Liver (tissue), 9 donors: ENCODE results near the gene DLST. TPM values are rescaled to one million over a fixed set of nuclear protein-coding genes. Genes with fewer than 3 reads are reported as not detected.
A peak's percentile ranks its signal among the peaks of the same experiment; 100 is the strongest.

Experiments used
- DNase-seq: peaks from one replicate; pipeline ENCODE4 v3.0.0-alpha.2; 2017; ENCODE audit warnings: low spot score
- H3K27ac ChIP-seq, 2 donors: one replicate each; pipeline ENCODE4 v1.7.0; 2013; ENCODE audit warnings: inconsistent platforms in 2 of 2, low read length in 2 of 2, control low read depth in 1 of 2, low read depth in 1 of 2, mild to moderate bottlenecking in 1 of 2
- H3K27me3 ChIP-seq, 4 donors: one replicate each; pipeline versions ENCODE4 v1.6.1 to v1.7.0; 2013; ENCODE audit warnings: low read length in 3 of 4, inconsistent platforms in 1 of 4, mild to moderate bottlenecking in 1 of 4, moderate library complexity in 1 of 4; ENCODE audit not compliant: control insufficient read depth in 4 of 4, insufficient read depth in 4 of 4
- H3K36me3 ChIP-seq, 4 donors: one replicate each; pipeline versions ENCODE4 v1.6.1 to v1.7.0; 2013; ENCODE audit warnings: low read length in 3 of 4, mild to moderate bottlenecking in 3 of 4, low read depth in 1 of 4, moderate library complexity in 1 of 4; ENCODE audit not compliant: control insufficient read depth in 4 of 4, insufficient read depth in 3 of 4
- H3K4me1 ChIP-seq, 4 donors: one replicate each; pipeline versions ENCODE4 v1.6.1 to v1.7.0; 2013; ENCODE audit warnings: low read length in 3 of 4, mild to moderate bottlenecking in 3 of 4, moderate library complexity in 1 of 4; ENCODE audit not compliant: control insufficient read depth in 4 of 4, insufficient read depth in 4 of 4
- H3K4me3 ChIP-seq, 3 donors: one replicate each; pipeline versions ENCODE4 v1.6.1 to v1.7.0; 2013; ENCODE audit warnings: low read length in 3 of 3, control low read depth in 1 of 3, low read depth in 1 of 3, mild to moderate bottlenecking in 1 of 3
- H3K9ac ChIP-seq, 2 donors: one replicate each; pipeline ENCODE4 v1.7.0; 2013; ENCODE audit warnings: low read length in 2 of 2, mild to moderate bottlenecking in 2 of 2, moderate library complexity in 2 of 2, control low read depth in 1 of 2, low read depth in 1 of 2
- H3K9me3 ChIP-seq, 4 donors: one replicate each; pipeline versions ENCODE4 v1.6.1 to v1.7.0; 2013; ENCODE audit warnings: low read length in 3 of 4; ENCODE audit not compliant: control insufficient read depth in 4 of 4
- ATF3 ChIP-seq: IDR thresholded peaks from 2 replicates; pipeline ENCODE4 v1.6.1; 2016; ENCODE audit warnings: antibody characterized with exemption
- CTCF ChIP-seq: fragments of 150-350 bp; IDR thresholded peaks from 2 replicates; pipeline ENCODE4 v1.5.1; 2017; ENCODE audit warnings: improper control_type of control experiment, low read depth, low read length; ENCODE audit not compliant: missing input control
- FOXA2 ChIP-seq: IDR thresholded peaks from 2 replicates; pipeline ENCODE4 v1.6.1; 2016; ENCODE audit warnings: antibody characterized with exemption
- HNF4A ChIP-seq, 2 donors: conservative IDR thresholded peaks; 2 replicates each; pipeline ENCODE4 v1.6.1; 2016; ENCODE audit warnings: antibody characterized with exemption in 2 of 2, mild to moderate bottlenecking in 2 of 2
- HNF4G ChIP-seq: IDR thresholded peaks from 2 replicates; pipeline ENCODE4 v1.6.1; 2016; ENCODE audit warnings: antibody characterized with exemption
- MAX ChIP-seq: IDR thresholded peaks from 2 replicates; pipeline ENCODE4 v1.6.1; 2016; ENCODE audit warnings: antibody characterized with exemption
- RAD21 ChIP-seq, 2 donors: IDR thresholded peaks; 2 replicates each; pipeline ENCODE4 v1.6.1; 2016; ENCODE audit warnings: antibody characterized with exemption in 2 of 2, mild to moderate bottlenecking in 2 of 2
- SP1 ChIP-seq: IDR thresholded peaks from 2 replicates; pipeline ENCODE4 v1.6.1; 2018; ENCODE audit warnings: antibody characterized with exemption, mild to moderate bottlenecking
- YY1 ChIP-seq: IDR thresholded peaks from 2 replicates; pipeline ENCODE4 v1.6.1; 2016; ENCODE audit warnings: antibody characterized with exemption, mild to moderate bottlenecking
- WGBS: extraction: QIAGEN DNeasy Blood & Tissue Kit; methylation state at CpG from one replicate; pipeline ENCODE4 v1.1.7; 2013; 5-methylcytosine and 5-hydroxymethylcytosine counted together
- polyA plus RNA-seq, 2 donors: library from polyadenylated mRNA; stranded (reverse) in 1 of 2; unstranded in 1 of 2; fragments of 200-250 nt in 1 of 2; fragments of >200 nt in 1 of 2; fragmentation: Nextera tagmentation in 1 of 2; extraction: Ambion mirVana in 1 of 2; gene quantifications; one replicate each; pipeline versions ENCODE4 v1.2.1 to v1.2.3, GENCODE V29; 2013 to 2015
- total RNA-seq, 2 donors: library from RNA; depleted of rRNA; stranded (reverse); fragments of >200 nt; gene quantifications; one replicate each; pipeline ENCODE4 v1.2.3, GENCODE V29; 2014
- TF ChIP-seq, protein P1 (sequence below): IDR thresholded peaks from 2 replicates; pipeline ENCODE4 v1.6.1; 2016; ENCODE audit warnings: antibody characterized with exemption, mild to moderate bottlenecking
- donor health status: healthy.
- donor health status: healthy.
- donor health status: healthy.
- donor health status: healthy.
- donor health status: healthy.

DLST gene
- total and polyA plus RNA-seq, 4 donors: 10.7 to 69.3 (median 49.5) TPM

- TF ChIP-seq CTCF (no peak), FOXA2 (no peak), RAD21 (IDR thresholded peaks at IDR 0.05) (no peak), SP1 (no peak), HNF4G (no peak), HNF4A (conservative IDR thresholded peaks at IDR 0.05) (no peak), ATF3 (no peak)
Observed at GRCh38 chr14:74864198-74864597, 17.5 kb upstream of the DLST start (continued).

- H3K9me3 ChIP-seq: no peaks in the 10 kb centered on the region
- no peak overlapping the region for H3K4me3 ChIP-seq
- H3K36me3 ChIP-seq: no peaks in the 10 kb centered on the region
- H3K27me3 ChIP-seq: no peaks in the 10 kb centered on the region
- H3K4me1 ChIP-seq: no peaks in the 10 kb centered on the region
- no peak overlapping the region for H3K27ac ChIP-seq
- H3K9ac ChIP-seq: no peak overlapping the region
- TF ChIP-seq YY1 (no peak), MAX (no peak)
- 93% methylated on average over 5 of the region's 5 CpGs for WGBS
- DNase-seq: no peak
Observed at GRCh38 chr14:74865156-74865555, 16.6 kb upstream of the DLST start.

- no peaks in the 10 kb centered on the region for H3K9me3 ChIP-seq
- DNase-seq: peak; percentile 12
- no peaks in the 10 kb centered on the region for H3K36me3 ChIP-seq
- no peak overlapping the region for H3K9ac ChIP-seq
- WGBS: 84% methylated on average over 3 of the region's 3 CpGs
- H3K4me1 ChIP-seq: peaks cover 0 to 3% (median 1%) of the 10 kb centered on the region in 4 donors
- H3K27me3 ChIP-seq: no peaks in the 10 kb centered on the region
- no peak overlapping the region for H3K27ac ChIP-seq
- TF ChIP-seq ATF3: no peak
- TF ChIP-seq RAD21 (IDR thresholded peaks at IDR 0.05): no peak
- TF ChIP-seq, protein P1, sequence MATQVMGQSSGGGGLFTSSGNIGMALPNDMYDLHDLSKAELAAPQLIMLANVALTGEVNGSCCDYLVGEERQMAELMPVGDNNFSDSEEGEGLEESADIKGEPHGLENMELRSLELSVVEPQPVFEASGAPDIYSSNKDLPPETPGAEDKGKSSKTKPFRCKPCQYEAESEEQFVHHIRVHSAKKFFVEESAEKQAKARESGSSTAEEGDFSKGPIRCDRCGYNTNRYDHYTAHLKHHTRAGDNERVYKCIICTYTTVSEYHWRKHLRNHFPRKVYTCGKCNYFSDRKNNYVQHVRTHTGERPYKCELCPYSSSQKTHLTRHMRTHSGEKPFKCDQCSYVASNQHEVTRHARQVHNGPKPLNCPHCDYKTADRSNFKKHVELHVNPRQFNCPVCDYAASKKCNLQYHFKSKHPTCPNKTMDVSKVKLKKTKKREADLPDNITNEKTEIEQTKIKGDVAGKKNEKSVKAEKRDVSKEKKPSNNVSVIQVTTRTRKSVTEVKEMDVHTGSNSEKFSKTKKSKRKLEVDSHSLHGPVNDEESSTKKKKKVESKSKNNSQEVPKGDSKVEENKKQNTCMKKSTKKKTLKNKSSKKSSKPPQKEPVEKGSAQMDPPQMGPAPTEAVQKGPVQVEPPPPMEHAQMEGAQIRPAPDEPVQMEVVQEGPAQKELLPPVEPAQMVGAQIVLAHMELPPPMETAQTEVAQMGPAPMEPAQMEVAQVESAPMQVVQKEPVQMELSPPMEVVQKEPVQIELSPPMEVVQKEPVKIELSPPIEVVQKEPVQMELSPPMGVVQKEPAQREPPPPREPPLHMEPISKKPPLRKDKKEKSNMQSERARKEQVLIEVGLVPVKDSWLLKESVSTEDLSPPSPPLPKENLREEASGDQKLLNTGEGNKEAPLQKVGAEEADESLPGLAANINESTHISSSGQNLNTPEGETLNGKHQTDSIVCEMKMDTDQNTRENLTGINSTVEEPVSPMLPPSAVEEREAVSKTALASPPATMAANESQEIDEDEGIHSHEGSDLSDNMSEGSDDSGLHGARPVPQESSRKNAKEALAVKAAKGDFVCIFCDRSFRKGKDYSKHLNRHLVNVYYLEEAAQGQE: no peak
- no peak for TF ChIP-seq FOXA2
- no peak overlapping the region for H3K4me3 ChIP-seq
Observed at GRCh38 chr14:74866708-74867389, 14.9 kb upstream of the DLST start.
